HL-60/S4 (cell line): ENCODE data around the gene MTG2.

Source experiments
- in situ Hi-C: fragments of 300-500 bp; cut with MboI; formaldehyde crosslinking; loops from 2 replicates; pipeline ENCODE4 v1.14.3; 2022; ENCODE audit warnings: low sequenced_read_pairs

MTG2 gene

GRCh38 chr20:62216636-62217566 is 34.1 kb downstream of the MTG2 start:
- in situ Hi-C loops: no loop called here

- in situ Hi-C loops: no loop called here
Measured at GRCh38 chr20:62217913-62218773, 35.3 kb downstream of the MTG2 start.

GRCh38 chr20:62219101-62219991 is 36.5 kb downstream of the MTG2 start:
- in situ Hi-C loops: no loop called here

GRCh38 chr20:62219992-62220665 is 37.3 kb downstream of the MTG2 start, which contains the start of gene HRH3:
TSS of gene HRH3 (minus strand) at chr20:62220278. CDS start at chr20:62219970, 308 bp downstream.
- in situ Hi-C loops: no loop called here

- in situ Hi-C loops: no loop called here
Measured at GRCh38 chr20:62220666-62221568, 38.1 kb downstream of the MTG2 start.

- in situ Hi-C loops: no loop called here
Measured at GRCh38 chr20:62222266-62222850, 39.5 kb downstream of the MTG2 start.

GRCh38 chr20:62222972-62223371 is 40.1 kb downstream of the MTG2 start:
- in situ Hi-C loops: no loop called here

GRCh38 chr20:62223571-62223970 is 40.7 kb downstream of the MTG2 start:
- in situ Hi-C loops: no loop called here

GRCh38 chr20:62224113-62224855 is 41.5 kb downstream of the MTG2 start:
- in situ Hi-C loops: no loop called here

GRCh38 chr20:62225026-62225425 is 42.2 kb downstream of the MTG2 start:
- in situ Hi-C loops: no loop called here

- in situ Hi-C loops: no loop called here
Measured at GRCh38 chr20:62225820-62226635, 43.2 kb downstream of the MTG2 start.

- in situ Hi-C loops: no loop called here
Measured at GRCh38 chr20:62226707-62227590, 44.1 kb downstream of the MTG2 start.

GRCh38 chr20:62227591-62227976 is 44.8 kb downstream of the MTG2 start:
- in situ Hi-C loops: no loop called here

GRCh38 chr20:62227977-62228958 is 45.4 kb downstream of the MTG2 start:
- in situ Hi-C loops: no loop called here

- in situ Hi-C loops: no loop called here
Measured at GRCh38 chr20:62228982-62229545, 46.2 kb downstream of the MTG2 start.
